GM18498 (cell line): Measurements from ENCODE around the gene ILK.

Experiments used
- ATAC-seq: cut with Tn5 transposase; IDR thresholded peaks from one replicate; pipeline ENCODE4 v1.9.1; 2021; ENCODE audit warnings: mild to moderate bottlenecking, moderate library complexity; ENCODE audit not compliant: unreplicated experiment

ILK gene

DNA sequence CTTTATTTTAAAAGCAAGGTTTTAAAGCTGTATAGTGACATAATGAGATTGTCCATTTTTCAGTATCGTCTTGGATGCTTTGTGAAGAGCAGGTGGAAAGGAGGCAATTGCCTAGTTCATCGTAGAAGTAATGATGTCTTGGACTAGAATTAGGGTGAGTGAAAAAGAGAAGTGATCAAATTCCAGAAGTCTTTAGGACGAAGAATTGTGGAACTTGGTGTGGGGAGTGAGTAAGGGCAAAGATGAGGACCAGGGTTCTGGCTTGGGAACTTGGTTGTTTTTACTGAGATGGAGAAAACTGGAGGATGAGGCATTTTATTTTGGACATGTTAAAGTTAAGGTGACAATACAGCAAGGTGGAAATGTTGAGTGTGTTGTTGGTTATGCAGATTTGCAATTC is 1.2 kb downstream of the ILK start:
- no peak for ATAC-seq

GRCh38 chr11:6606471-6607189 is 3.1 kb downstream of the ILK start:
- peak; percentile 44 for ATAC-seq

DNA sequence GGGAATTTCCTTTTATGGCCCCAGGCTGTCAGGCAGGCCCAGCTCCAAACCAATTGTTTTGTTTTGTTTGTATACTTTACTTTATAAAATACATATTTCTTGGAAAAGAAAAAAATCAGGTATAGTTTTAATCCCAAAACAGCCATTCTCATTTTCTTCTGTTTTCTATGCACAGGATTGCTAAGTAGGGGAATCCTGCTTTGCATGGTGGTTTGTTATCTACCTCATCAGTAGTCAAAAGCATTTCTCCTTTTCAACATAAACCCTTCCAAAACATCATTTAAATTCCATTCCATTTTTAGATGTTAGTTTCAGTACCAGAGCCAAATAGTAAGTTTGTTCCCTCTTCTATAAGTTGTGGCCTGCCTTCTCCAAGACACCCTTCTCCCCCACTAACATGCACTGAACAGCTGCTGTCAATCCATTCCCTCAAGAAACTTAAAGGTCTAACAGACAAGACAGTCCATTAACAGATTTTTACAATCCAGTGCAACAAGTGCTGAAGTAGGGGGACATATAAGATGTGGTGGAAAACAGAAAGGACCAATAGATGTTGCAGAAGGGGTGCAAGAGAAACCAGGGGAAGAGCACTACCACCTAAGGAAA is 3.7 kb downstream of the ILK start:
- ATAC-seq: no peak

DNA sequence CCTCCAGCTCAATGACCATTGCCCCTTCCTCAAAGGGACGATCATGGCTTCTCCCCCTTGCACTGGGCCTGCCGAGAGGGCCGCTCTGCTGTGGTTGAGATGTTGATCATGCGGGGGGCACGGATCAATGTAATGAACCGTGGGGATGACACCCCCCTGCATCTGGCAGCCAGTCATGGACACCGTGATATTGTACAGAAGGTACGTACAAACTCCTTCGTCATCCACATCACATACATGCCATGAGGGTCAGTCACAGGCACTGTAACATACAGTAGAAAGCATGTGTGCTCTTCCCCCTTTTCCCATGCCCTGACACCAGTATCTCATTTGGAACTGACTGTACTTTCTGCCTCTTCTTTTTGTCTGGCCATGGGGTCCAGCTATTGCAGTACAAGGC is 4.4 kb downstream of the ILK start:
- no peak for ATAC-seq

GRCh38 chr11:6608726-6609501 is 5.3 kb downstream of the ILK start:
- ATAC-seq: no peak

DNA sequence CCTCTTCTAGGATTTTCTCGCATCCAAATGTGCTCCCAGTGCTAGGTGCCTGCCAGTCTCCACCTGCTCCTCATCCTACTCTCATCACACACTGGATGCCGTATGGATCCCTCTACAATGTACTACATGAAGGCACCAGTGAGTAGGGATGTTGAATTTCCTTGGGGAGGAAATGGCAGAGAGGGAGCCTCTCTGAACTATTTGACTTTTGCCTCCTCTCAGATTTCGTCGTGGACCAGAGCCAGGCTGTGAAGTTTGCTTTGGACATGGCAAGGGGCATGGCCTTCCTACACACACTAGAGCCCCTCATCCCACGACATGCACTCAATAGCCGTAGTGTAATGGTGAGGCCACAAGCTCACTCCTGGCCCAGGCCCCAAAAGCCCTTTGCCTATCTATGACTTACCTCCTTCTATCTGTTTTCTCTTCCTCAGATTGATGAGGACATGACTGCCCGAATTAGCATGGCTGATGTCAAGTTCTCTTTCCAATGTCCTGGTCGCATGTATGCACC is 6.0 kb downstream of the ILK start:
- ATAC-seq: no peak

DNA sequence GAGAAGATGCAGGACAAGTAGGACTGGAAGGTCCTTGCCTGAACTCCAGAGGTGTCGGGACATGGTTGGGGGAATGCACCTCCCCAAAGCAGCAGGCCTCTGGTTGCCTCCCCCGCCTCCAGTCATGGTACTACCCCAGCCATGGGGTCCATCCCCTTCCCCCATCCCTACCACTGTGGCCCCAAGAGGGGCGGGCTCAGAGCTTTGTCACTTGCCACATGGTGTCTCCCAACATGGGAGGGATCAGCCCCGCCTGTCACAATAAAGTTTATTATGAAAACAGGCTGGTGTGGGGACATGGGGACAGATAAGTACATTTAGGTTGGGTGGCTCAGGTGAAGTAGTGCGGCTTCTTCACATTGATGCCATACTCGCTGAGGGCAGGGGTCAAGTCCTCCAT is 7.0 kb downstream of the ILK start:
- ATAC-seq: no peak

DNA sequence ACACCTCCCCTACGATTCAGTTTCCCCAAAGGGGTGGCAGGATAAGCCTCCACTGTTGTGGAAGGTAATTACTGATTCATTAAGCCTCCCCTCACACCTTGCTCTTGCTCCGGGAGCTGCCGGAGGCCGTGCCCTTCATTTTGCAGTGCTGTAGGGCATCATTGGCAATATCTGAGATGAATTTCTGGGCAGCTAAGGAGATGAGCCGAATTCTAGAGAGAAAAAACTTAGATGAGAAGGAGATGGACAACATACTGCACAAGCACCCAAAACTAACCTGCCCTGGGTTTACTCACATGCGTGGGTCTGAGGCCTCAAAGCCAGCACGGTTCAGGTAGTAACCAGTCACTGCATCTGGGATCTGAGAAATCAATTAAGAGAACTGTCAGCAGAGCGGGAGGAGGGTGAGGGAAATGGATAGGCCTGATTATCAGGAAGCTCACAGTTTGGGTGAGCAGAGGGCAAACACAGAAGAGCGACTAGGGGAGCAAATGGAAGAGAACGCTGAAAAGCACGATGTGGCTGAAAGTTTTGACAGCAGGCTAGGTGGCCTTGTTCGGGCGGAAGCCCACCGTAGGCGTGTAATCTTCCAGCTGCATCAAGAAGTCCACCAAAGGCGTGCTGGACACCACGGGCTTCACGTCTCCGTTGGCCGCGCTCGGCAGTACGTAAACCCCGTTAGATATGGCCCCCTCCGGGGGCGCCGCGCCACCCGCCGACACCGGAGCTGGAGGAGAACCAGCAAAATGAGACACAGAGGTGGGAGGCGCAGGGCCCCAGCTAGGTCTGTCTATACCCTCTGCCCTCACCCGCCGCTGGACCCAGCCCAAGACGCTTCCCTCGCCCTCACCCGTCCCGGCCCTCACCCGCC is 7.8 kb downstream of the ILK start:
- no peak for ATAC-seq

DNA sequence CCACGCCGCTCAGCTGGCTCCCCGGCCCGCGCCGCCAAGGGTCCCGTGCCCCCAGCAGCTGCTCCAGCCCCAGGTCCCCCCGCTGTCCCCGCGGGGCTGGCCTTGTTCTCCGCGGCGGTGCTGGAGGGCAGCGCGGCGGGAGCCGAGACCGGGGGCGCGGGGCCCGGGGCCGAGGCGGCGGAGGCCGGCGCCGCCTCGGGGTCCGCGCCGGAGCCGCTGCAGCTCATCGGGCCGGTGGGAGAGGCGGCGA is 8.3 kb downstream of the ILK start:
- ATAC-seq: peak; percentile 22

DNA sequence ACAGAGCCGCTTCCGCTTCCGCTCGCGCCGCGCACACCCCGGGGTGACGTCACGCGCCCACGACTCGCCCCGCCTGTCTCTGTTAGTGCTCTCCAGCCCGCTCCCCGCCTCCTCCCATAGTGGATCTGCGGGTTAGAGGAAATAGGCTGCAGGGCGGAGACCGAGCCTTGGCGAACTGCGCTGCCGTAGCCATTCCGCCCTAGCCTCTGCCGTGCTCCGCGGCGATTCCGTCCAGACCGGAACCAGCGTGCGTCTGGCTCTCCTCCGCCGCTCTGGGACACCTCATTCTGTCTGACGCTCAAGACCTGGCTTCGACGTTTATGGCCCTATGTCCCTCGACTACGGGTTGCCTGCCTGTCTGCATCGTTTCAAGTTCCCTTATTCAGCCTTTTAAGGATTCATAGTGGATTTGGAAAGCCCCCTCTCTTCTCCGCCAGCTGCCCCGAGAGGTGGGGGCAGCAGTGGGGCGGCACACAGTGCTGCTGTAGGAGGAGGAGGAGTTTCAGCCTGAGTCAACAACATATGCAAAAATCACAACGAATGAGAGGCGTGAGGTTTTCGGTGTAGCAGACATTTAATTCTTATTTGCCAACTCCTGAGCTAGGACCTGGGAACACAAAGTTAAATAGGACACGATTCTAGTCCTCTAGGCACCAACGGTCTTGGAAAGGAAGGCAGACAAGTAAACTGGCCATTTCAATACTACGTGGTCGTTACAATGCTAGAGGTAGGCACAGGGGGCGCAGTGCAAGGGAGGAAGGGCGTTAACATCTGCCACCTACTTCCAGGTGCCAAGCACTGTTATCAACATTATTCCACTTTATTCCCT is 8.9 kb downstream of the ILK start, which contains the start of gene TAF10:
TSS of gene TAF10 (minus strand) at position 4 of the 829 bp plus-strand sequence. CDS start 27 bp downstream, outside the sequence.
- peak; percentile 94 for ATAC-seq

DNA sequence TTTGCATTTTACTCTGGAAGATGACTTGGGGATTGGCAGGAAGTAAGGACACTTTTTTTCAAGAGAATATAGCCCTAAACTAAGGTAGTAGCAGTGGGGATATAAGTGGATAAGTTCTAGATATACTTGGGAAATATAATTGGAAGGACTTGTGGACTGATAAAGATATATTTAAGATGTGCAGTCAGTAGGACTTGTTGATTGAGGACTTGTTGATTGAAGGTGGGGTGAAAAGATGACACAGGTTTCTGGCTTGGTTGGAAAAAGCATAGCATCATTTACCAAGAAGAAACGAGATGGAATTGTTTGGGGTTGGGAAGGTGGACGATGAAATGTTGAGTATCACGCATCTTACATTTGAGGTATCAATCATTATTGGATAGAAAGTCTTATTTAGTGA is 9.9 kb downstream of the ILK start:
- ATAC-seq: no peak

DNA sequence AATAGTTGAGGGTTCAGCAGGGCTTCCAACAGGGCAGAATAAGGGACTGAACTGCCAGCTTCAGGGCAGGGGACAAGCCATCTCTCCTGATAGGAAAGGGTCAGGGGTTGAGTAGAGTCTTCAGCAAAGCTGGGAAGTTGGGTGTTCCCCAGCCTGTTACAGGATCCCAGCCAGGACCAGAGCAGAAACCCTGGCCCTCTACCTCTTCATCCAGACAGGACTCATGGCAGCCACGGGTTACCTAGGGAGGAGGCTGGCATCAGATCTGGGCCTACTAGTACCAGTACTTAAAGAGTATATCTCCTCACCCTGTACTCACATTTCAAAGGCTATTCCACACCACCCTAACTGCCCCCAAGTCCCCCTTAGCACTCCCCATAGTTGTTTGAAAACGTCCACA is 10.9 kb downstream of the ILK start:
- no peak for ATAC-seq

GRCh38 chr11:6615046-6615445 is 11.5 kb downstream of the ILK start:
- no peak for ATAC-seq

GRCh38 chr11:6615882-6616585 is 12.5 kb downstream of the ILK start:
- no peak for ATAC-seq

DNA sequence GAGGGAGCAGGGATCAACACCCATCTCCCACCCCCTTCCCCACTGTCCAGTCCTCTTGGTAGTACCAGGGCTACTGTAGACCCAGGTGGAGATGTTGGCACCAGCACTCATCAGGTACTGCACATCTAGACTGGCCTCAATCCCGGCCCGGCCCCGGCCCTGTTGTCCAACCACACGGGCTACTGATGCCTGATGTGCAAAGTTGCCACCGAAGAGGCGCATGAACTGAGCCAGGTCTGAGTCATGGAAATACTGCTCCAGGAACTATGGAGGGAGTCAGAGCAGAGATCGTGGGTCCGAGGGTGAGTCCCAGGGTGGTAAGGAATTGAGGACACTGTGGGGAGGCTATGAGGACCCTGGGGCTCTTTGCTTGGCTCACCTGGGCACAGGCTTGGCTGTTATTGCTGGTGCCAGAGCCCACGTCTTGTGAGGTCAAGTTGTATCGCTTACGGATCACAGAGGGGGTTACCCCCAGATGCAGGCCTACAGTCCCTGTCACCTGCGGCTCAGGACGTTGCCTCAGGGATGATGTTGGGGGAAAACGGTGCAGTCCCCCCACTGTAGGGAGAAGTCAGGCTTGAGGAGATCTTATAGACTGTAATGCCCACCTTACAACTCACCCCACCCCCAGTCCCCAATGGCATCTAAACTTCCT is 13.1 kb downstream of the ILK start:
- ATAC-seq: no peak

- no peak for ATAC-seq
These were observed 13.8 kb downstream of the ILK start for GRCh38 chr11:6617315-6617781.

GRCh38 chr11:6618117-6619003 is 14.8 kb downstream of the ILK start:
- no peak for ATAC-seq
